Urinary bladder (tissue), 4 donors: ENCODE data around the gene OR6C65. TPM values are rescaled to one million over a fixed set of nuclear protein-coding genes. Genes with fewer than 3 reads are reported as not detected.
"Not testable (repeated sequence)": the region's sequence is repeated elsewhere in the genome, so short reads cannot be mapped to it uniquely, and the experiment has no call there.

ENCODE experiments used
- DNase-seq: peaks from one replicate; pipeline ENCODE4 v3.0.0-alpha.2; 2015; ENCODE audit errors: extremely low spot score
- H3K27ac ChIP-seq: one replicate; pipeline ENCODE4 v1.5.1; 2013; ENCODE audit warnings: low read depth, mild to moderate bottlenecking, moderate library complexity
- H3K36me3 ChIP-seq: one replicate; pipeline ENCODE4 v1.6.1; 2013; ENCODE audit warnings: mild to moderate bottlenecking, moderate library complexity; ENCODE audit not compliant: insufficient read depth
- H3K4me1 ChIP-seq: one replicate; pipeline ENCODE4 v1.6.1; 2013; ENCODE audit warnings: mild to moderate bottlenecking, moderate library complexity; ENCODE audit not compliant: insufficient read depth
- H3K4me3 ChIP-seq: one replicate; pipeline ENCODE4 v1.5.1; 2013; ENCODE audit warnings: low read depth, low read length
- WGBS: extraction: QIAGEN DNeasy Blood & Tissue Kit; methylation state at CpG from one replicate; pipeline ENCODE4 v1.1.7; 2013; 5-methylcytosine and 5-hydroxymethylcytosine counted together
- polyA plus RNA-seq: library from polyadenylated mRNA; stranded (reverse); fragments of 200-250 nt; gene quantifications from one replicate; pipeline ENCODE4 v1.2.3, GENCODE V29; 2013
- total RNA-seq: library from RNA; depleted of rRNA; stranded (reverse); fragments of >200 nt; gene quantifications from one replicate; pipeline ENCODE4 v1.2.3, GENCODE V29; 2014
- donor health status: healthy with polysubstance abuse.
- donor health status: healthy.

The OR6C65 gene
- total and polyA plus RNA-seq, 2 donors: not detected

GRCh38 chr12:55416961-55417360 is 16.6 kb downstream of the OR6C65 start:
- 94% methylated on average over 1 of the region's 1 CpG for WGBS
- no peaks in the 10 kb centered on the region for H3K4me1 ChIP-seq
- H3K4me3 ChIP-seq: no peak overlapping the region
- DNase-seq: no peak
- H3K36me3 ChIP-seq: no peaks in the 10 kb centered on the region
- H3K27ac ChIP-seq: no peak overlapping the region

- no peaks in the 10 kb centered on the region for H3K4me1 ChIP-seq
- no peaks in the 10 kb centered on the region for H3K36me3 ChIP-seq
- no peak for DNase-seq
- H3K27ac ChIP-seq: no peak overlapping the region
- no peak overlapping the region for H3K4me3 ChIP-seq
- WGBS: 90% methylated on average over 2 of the region's 2 CpGs
These were observed 20.1 kb downstream of the OR6C65 start for GRCh38 chr12:55420307-55420962.

GRCh38 chr12:55425954-55426353 is 25.6 kb downstream of the OR6C65 start, which contains the start of gene OR6C76:
OR6C76 (plus strand) TSS chr12:55426254; CDS start chr12:55426254, 0 bp downstream.
- Histone ChIP-seq H3K27ac (no peak within 1 kb of the TSS), H3K4me3 (no peak within 1 kb of the TSS), H3K36me3 (no peaks in the 10 kb centered on the region), H3K4me1 (no peaks in the 10 kb centered on the region)
- DNase-seq: no peak
- WGBS: 87% methylated on average over 4 of the region's 4 CpGs

GRCh38 chr12:55428331-55429243 is 28.3 kb downstream of the OR6C65 start:
- H3K4me3 ChIP-seq: no peak overlapping the region
- no peaks in the 10 kb centered on the region for H3K36me3 ChIP-seq
- DNase-seq: no peak
- H3K27ac ChIP-seq: no peak overlapping the region
- no peaks in the 10 kb centered on the region for H3K4me1 ChIP-seq
- whole genome bisulfite sequencing: 17% methylated on average over 1 of the region's 1 CpG

- WGBS: 67% methylated on average over 5 of the region's 5 CpGs
- not testable (repeated sequence) for H3K36me3 ChIP-seq, H3K4me1 ChIP-seq, H3K4me3 ChIP-seq, H3K27ac ChIP-seq, DNase-seq
These were observed 40.9 kb downstream of the OR6C65 start for GRCh38 chr12:55441233-55441632.

- no peak for DNase-seq
- 58% methylated on average over 2 of the region's 2 CpGs for WGBS
- no peaks in the 10 kb centered on the region for H3K36me3 ChIP-seq
- no peak within 1 kb of the TSS for H3K4me3 ChIP-seq
- H3K27ac ChIP-seq: no peak within 1 kb of the TSS
- no peaks in the 10 kb centered on the region for H3K4me1 ChIP-seq
These were observed 43.4 kb downstream of the OR6C65 start, which contains the start of gene OR6C2 for GRCh38 chr12:55443776-55444175. OR6C2 (plus strand) TSS chr12:55444076; CDS start chr12:55452214, 8,138 bp downstream.

GRCh38 chr12:55445357-55445756 is 45.0 kb downstream of the OR6C65 start:
- H3K4me1 ChIP-seq: no peaks in the 10 kb centered on the region
- no peak overlapping the region for H3K27ac ChIP-seq
- DNase-seq: no peak
- H3K36me3 ChIP-seq: no peaks in the 10 kb centered on the region
- H3K4me3 ChIP-seq: no peak overlapping the region
- 94% methylated on average over 1 of the region's 1 CpG for WGBS

GRCh38 chr12:55446326-55446725 is 46.0 kb downstream of the OR6C65 start:
- DNase-seq: no peak
- WGBS: 78% methylated on average over 5 of the region's 5 CpGs
- Histone ChIP-seq H3K36me3 (no peaks in the 10 kb centered on the region), H3K4me1 (no peaks in the 10 kb centered on the region), H3K27ac (no peak overlapping the region), H3K4me3 (no peak overlapping the region)

- Histone ChIP-seq H3K4me3 (no peak overlapping the region), H3K36me3 (no peaks in the 10 kb centered on the region), H3K27ac (no peak overlapping the region), H3K4me1 (no peaks in the 10 kb centered on the region)
- DNase-seq: no peak
These were observed 48.5 kb downstream of the OR6C65 start for GRCh38 chr12:55448825-55449224.

Other genes starting within 250 kb of the OR6C65 start
- not detected for gene OR10A7, start 179.5 kb upstream of the OR6C65 start, total RNA-seq
- not detected for gene OR10A7, start 179.5 kb upstream of the OR6C65 start, polyA plus RNA-seq
- not detected for gene OR6C74, start 155.9 kb upstream of the OR6C65 start, total RNA-seq
- gene OR6C74, start 155.9 kb upstream of the OR6C65 start, polyA plus RNA-seq: not detected
- not detected for gene OR6C6, start 104.0 kb upstream of the OR6C65 start, total RNA-seq
- not detected for gene OR6C6, start 104.0 kb upstream of the OR6C65 start, polyA plus RNA-seq
- gene OR6C1, start 86.2 kb upstream of the OR6C65 start, total RNA-seq: not detected
- gene OR6C1, start 86.2 kb upstream of the OR6C65 start, polyA plus RNA-seq: not detected
- not detected for gene OR6C3, start 69.8 kb upstream of the OR6C65 start, total RNA-seq
- gene OR6C3, start 69.8 kb upstream of the OR6C65 start, polyA plus RNA-seq: not detected
- gene OR6C75, start 37.6 kb upstream of the OR6C65 start, total RNA-seq: not detected
- gene OR6C75, start 37.6 kb upstream of the OR6C65 start, polyA plus RNA-seq: not detected
- gene OR6C76, start 25.7 kb downstream of the OR6C65 start, total RNA-seq: not detected
- gene OR6C76, start 25.7 kb downstream of the OR6C65 start, polyA plus RNA-seq: not detected
- 0.42 TPM for gene OR6C2, start 43.5 kb downstream of the OR6C65 start, total RNA-seq
- not detected for gene OR6C2, start 43.5 kb downstream of the OR6C65 start, polyA plus RNA-seq
- not detected for gene OR6C70, start 69.6 kb downstream of the OR6C65 start, total RNA-seq
- gene OR6C70, start 69.6 kb downstream of the OR6C65 start, polyA plus RNA-seq: not detected
- gene OR6C68, start 91.8 kb downstream of the OR6C65 start, total RNA-seq: not detected
- not detected for gene OR6C68, start 91.8 kb downstream of the OR6C65 start, polyA plus RNA-seq
- gene OR6C4, start 149.1 kb downstream of the OR6C65 start, total RNA-seq: not detected
- not detected for gene OR6C4, start 149.1 kb downstream of the OR6C65 start, polyA plus RNA-seq
- gene OR2AP1, start 171.9 kb downstream of the OR6C65 start, total RNA-seq: not detected
- gene OR2AP1, start 171.9 kb downstream of the OR6C65 start, polyA plus RNA-seq: not detected
- gene OR10P1, start 236.4 kb downstream of the OR6C65 start, total RNA-seq: not detected
- not detected for gene OR10P1, start 236.4 kb downstream of the OR6C65 start, polyA plus RNA-seq